Keratinocyte (primary cell): ENCODE measurements around the gene PLS1. TPM values are rescaled to one million over a fixed set of nuclear protein-coding genes. Genes with fewer than 3 reads are reported as not detected.
A peak's percentile ranks its signal among the peaks of the same experiment; 100 is the strongest.

Source experiments
- DNase-seq: peaks from one replicate; pipeline ENCODE4 v3.0.0-alpha.2; 2011; ENCODE audit warnings: low read depth, missing footprints, low spot score
- FAIRE-seq: peaks from 2 replicates; lab custom pipeline; 2011; peaks lifted over from hg19 to GRCh38; lab: Jason Lieb, UNC
- H2AFZ ChIP-seq: 2 replicates; pipeline ENCODE4 v1.6.0; 2012; ENCODE audit warnings: low read length, control low read depth, inconsistent platforms; ENCODE audit not compliant: control insufficient read depth
- H3K27ac ChIP-seq: 2 replicates; pipeline ENCODE4 v1.5.1; 2011; ENCODE audit warnings: low read length; ENCODE audit not compliant: control insufficient read depth, insufficient read depth
- H3K27me3 ChIP-seq: 3 replicates; pipeline ENCODE4 v1.6.0; 2011; ENCODE audit warnings: low read length; ENCODE audit not compliant: control insufficient read depth, insufficient read depth; ENCODE audit errors: extremely low read depth
- H3K36me3 ChIP-seq, 2 experiments: 2 replicates in 1 of 2; 3 replicates in 1 of 2; pipeline ENCODE4 v1.5.1; 2011; ENCODE audit warnings: low read length in 2 of 2, mild to moderate bottlenecking in 1 of 2; ENCODE audit not compliant: control insufficient read depth in 2 of 2, insufficient read depth in 2 of 2; ENCODE audit errors: extremely low read depth in 1 of 2
- H3K4me1 ChIP-seq: 3 replicates; pipeline ENCODE4 v1.5.1; 2011; ENCODE audit warnings: low read length; ENCODE audit not compliant: control insufficient read depth, insufficient read depth; ENCODE audit errors: extremely low read depth
- H3K4me2 ChIP-seq: 3 replicates; pipeline ENCODE4 v1.6.0; 2011; ENCODE audit warnings: low read depth, low read length; ENCODE audit not compliant: control insufficient read depth, insufficient read depth; ENCODE audit errors: extremely low read depth
- H3K4me3 ChIP-seq, 3 experiments: fragments of 200-600 bp in 1 of 3; sonication (generic) in 1 of 3; 2 replicates in 2 of 3; 3 replicates in 1 of 3; pipeline ENCODE4 v1.5.1; 2011 to 2016; ENCODE audit warnings: low read length in 3 of 3, mild to moderate bottlenecking in 3 of 3, control low read depth in 2 of 3, inconsistent platforms in 1 of 3, low read depth in 1 of 3, mixed read lengths in 1 of 3, mixed run types in 1 of 3, moderate library complexity in 1 of 3; ENCODE audit not compliant: control insufficient read depth in 2 of 3, insufficient read depth in 2 of 3; ENCODE audit errors: extremely low read depth in 1 of 3
- H3K79me2 ChIP-seq: 2 replicates; pipeline ENCODE4 v1.6.0; 2012; ENCODE audit warnings: low read length; ENCODE audit not compliant: control insufficient read depth, insufficient read depth
- H3K9ac ChIP-seq: 3 replicates; pipeline ENCODE4 v1.6.0; 2011; ENCODE audit warnings: low read length; ENCODE audit not compliant: control insufficient read depth, insufficient read depth; ENCODE audit errors: extremely low read depth
- H3K9me1 ChIP-seq: 3 replicates; pipeline ENCODE4 v1.6.0; 2011; ENCODE audit warnings: low read length; ENCODE audit not compliant: control insufficient read depth, insufficient read depth; ENCODE audit errors: extremely low read depth
- H3K9me3 ChIP-seq: 2 replicates; pipeline ENCODE4 v1.5.1; 2012; ENCODE audit warnings: low read depth, low read length; ENCODE audit not compliant: control insufficient read depth
- H4K20me1 ChIP-seq: 3 replicates; pipeline ENCODE4 v1.6.0; 2011; ENCODE audit warnings: low read length; ENCODE audit not compliant: control insufficient read depth, insufficient read depth; ENCODE audit errors: extremely low read depth
- EZH2 ChIP-seq: IDR thresholded peaks from one replicate; pipeline ENCODE4 v1.6.1; 2012; ENCODE audit warnings: inconsistent platforms, mild to moderate bottlenecking, low read length, moderate library complexity
- dilution Hi-C: fragments of 300-500 bp; cut with MboI; formaldehyde crosslinking; loops from one replicate; pipeline ENCODE4 v1.7.0; 2020; ENCODE audit warnings: low sequenced_read_pairs; ENCODE audit not compliant: extremely low pct_ligation_motif_present
- polyA plus RNA-seq, 5 experiments: library from polyadenylated mRNA; depleted of rRNA in 3 of 5; stranded (reverse) in 3 of 5; stranded (forward) in 1 of 5; unstranded in 1 of 5; fragments of >200 nt; gene quantifications; 1 replicate in 1 of 5; 2 replicates in 3 of 5; 3 replicates in 1 of 5; pipeline versions ENCODE4 v1.2.1 to v1.2.3, GENCODE V29; 2011 to 2012; ENCODE audit warnings: missing spikeins in 2 of 5, low read depth in 1 of 5, low replicate concordance in 1 of 5
- TF ChIP-seq, protein P1 (sequence below), 3 experiments: IDR thresholded peaks in 1 of 3; conservative IDR thresholded peaks in 1 of 3; optimal IDR thresholded peaks in 1 of 3; 2 replicates in 2 of 3; 3 replicates in 1 of 3; pipeline versions ENCODE3 to v1.5.1; 2011; ENCODE audit warnings: low read length in 3 of 3, mild to moderate bottlenecking in 3 of 3, moderate library complexity in 2 of 3, control low read depth in 1 of 3, inconsistent platforms in 1 of 3; ENCODE audit not compliant: insufficient read depth in 2 of 3; ENCODE audit errors: extremely low read depth in 1 of 3

Gene PLS1
- polyA plus RNA-seq, 1 donor (not counting 4 experiments of a cell fraction or from before 2014, with no cell fraction given) = 13.9 TPM

DNA sequence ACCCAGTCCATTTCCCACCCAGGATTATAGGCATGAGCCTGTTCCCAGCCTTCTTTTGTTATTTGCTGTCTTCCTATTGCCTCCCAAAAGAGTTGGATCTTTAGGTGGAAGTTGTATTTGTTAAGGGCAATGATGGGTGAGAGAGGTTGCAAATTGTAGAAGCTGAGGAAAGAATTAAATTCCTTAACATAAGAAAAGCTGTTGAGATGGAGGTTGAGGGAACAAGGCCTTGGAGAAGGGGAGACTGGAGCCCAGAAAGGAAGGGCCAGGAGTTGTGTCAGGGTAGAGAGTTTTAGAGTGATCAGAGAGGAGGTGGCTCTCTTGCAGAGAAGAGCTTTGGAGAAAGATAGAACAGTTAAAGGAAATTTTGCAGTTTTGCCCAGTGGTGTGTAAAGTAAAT is 46.8 kb downstream of the PLS1 start:
- Histone ChIP-seq H3K4me3 (no peak overlapping the region), H2AFZ (no peak overlapping the region), H3K4me2 (no peak overlapping the region), H3K4me1 (peaks cover 34% of the 10 kb centered on the region), H3K9me1 (no peaks in the 10 kb centered on the region), H3K27me3 (no peaks in the 10 kb centered on the region), H3K79me2 (no peaks in the 10 kb centered on the region), H3K27ac (no peak overlapping the region), H3K36me3 (no peaks in the 10 kb centered on the region), H4K20me1 (no peaks in the 10 kb centered on the region), H3K9me3 (no peaks in the 10 kb centered on the region), H3K9ac (no peak overlapping the region)
- FAIRE-seq (no peak), DNase-seq (no peak)
- TF ChIP-seq, protein P1, sequence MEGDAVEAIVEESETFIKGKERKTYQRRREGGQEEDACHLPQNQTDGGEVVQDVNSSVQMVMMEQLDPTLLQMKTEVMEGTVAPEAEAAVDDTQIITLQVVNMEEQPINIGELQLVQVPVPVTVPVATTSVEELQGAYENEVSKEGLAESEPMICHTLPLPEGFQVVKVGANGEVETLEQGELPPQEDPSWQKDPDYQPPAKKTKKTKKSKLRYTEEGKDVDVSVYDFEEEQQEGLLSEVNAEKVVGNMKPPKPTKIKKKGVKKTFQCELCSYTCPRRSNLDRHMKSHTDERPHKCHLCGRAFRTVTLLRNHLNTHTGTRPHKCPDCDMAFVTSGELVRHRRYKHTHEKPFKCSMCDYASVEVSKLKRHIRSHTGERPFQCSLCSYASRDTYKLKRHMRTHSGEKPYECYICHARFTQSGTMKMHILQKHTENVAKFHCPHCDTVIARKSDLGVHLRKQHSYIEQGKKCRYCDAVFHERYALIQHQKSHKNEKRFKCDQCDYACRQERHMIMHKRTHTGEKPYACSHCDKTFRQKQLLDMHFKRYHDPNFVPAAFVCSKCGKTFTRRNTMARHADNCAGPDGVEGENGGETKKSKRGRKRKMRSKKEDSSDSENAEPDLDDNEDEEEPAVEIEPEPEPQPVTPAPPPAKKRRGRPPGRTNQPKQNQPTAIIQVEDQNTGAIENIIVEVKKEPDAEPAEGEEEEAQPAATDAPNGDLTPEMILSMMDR (optimal IDR thresholded peaks at IDR 0.05 in 1 of 3, IDR thresholded peaks at IDR 0.05 in 1 of 3, conservative IDR thresholded peaks at IDR 0.05 in 1 of 3; ENCODE audit: extremely low read depth in 1 of 3, insufficient read depth in 2 of 3, low read length in 3 of 3) = no peak
- TF ChIP-seq EZH2 = no peak
- dilution Hi-C loops = no loop called here

DNA sequence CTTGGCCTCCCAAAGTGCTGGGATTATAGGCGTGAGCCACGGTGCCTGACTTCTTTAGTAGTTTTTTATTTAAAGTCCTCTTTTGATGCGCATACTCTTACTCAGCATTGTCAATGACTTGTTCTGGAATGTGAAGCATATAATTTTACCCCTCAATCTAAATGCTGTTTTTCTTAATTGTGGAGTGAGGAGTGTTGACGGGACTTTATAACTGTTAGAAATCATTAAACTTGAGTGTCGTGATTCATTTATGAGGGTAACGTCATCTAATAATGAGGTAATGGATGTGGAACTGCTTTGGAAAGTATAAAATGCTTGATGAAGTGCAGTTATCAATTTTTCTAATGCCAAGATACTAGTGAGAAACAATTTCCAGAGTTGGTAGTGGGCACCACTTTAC is 48.3 kb downstream of the PLS1 start:
- Histone ChIP-seq H4K20me1 (no peaks in the 10 kb centered on the region), H3K9ac (no peak overlapping the region), H3K27ac (no peak overlapping the region), H3K9me1 (no peaks in the 10 kb centered on the region), H3K4me1 (peaks cover 37% of the 10 kb centered on the region), H3K9me3 (no peaks in the 10 kb centered on the region), H2AFZ (no peak overlapping the region), H3K4me2 (no peak overlapping the region), H3K79me2 (no peaks in the 10 kb centered on the region), H3K27me3 (no peaks in the 10 kb centered on the region), H3K36me3 (no peaks in the 10 kb centered on the region), H3K4me3 (no peak overlapping the region)
- dilution Hi-C loops = no loop called here
- TF ChIP-seq, protein P1 (optimal IDR thresholded peaks at IDR 0.05 in 1 of 3, IDR thresholded peaks at IDR 0.05 in 1 of 3, conservative IDR thresholded peaks at IDR 0.05 in 1 of 3; ENCODE audit: extremely low read depth in 1 of 3, insufficient read depth in 2 of 3, low read length in 3 of 3) = no peak
- TF ChIP-seq EZH2 = no peak
- no peak for DNase-seq
- FAIRE-seq = peak; percentile 56
